GM18519 (cell line): Measurements from ENCODE around the gene SRSF8.

Source experiments
- ATAC-seq: cut with Tn5 transposase; IDR thresholded peaks from one replicate; pipeline ENCODE4 v1.9.1; 2021; ENCODE audit warnings: mild to moderate bottlenecking, moderate library complexity; ENCODE audit not compliant: unreplicated experiment, low FRiP score

The SRSF8 gene

GRCh38 chr11:95067841-95068219 lies 1.1 kb downstream of the SRSF8 start:
- no peak for ATAC-seq

- ATAC-seq = peak; percentile 68
These were observed 1.8 kb downstream of the SRSF8 start for GRCh38 chr11:95068549-95068948.

GRCh38 chr11:95070471-95070870 lies 3.8 kb downstream of the SRSF8 start:
- no peak for ATAC-seq

GRCh38 chr11:95072948-95073347 lies 6.2 kb downstream of the SRSF8 start:
- ATAC-seq = no peak

- no peak for ATAC-seq
These were observed 8.3 kb downstream of the SRSF8 start for GRCh38 chr11:95074792-95075563.

- no peak for ATAC-seq
These were observed 9.7 kb downstream of the SRSF8 start for GRCh38 chr11:95076416-95076815.

GRCh38 chr11:95076981-95077380 lies 10.3 kb downstream of the SRSF8 start:
- no peak for ATAC-seq

- no peak for ATAC-seq
These were observed 11.8 kb downstream of the SRSF8 start for GRCh38 chr11:95078526-95078925.

- ATAC-seq = no peak
These were observed 14.3 kb downstream of the SRSF8 start for GRCh38 chr11:95081010-95081409.

- no peak for ATAC-seq
These were observed 14.7 kb downstream of the SRSF8 start for GRCh38 chr11:95081412-95081811.

GRCh38 chr11:95082576-95083001 lies 15.9 kb downstream of the SRSF8 start:
- ATAC-seq = no peak

- peak; percentile 63 for ATAC-seq
These were observed 17.8 kb downstream of the SRSF8 start for GRCh38 chr11:95084509-95084908.

GRCh38 chr11:95085117-95085816 lies 18.5 kb downstream of the SRSF8 start:
- ATAC-seq = no peak

GRCh38 chr11:95086151-95086550 lies 19.4 kb downstream of the SRSF8 start:
- ATAC-seq = no peak

GRCh38 chr11:95086836-95087570 lies 20.3 kb downstream of the SRSF8 start:
- no peak for ATAC-seq

- ATAC-seq = peak; percentile 14
These were observed 22.4 kb downstream of the SRSF8 start for GRCh38 chr11:95088946-95089619.

- peak; percentile 87 for ATAC-seq
These were observed 23.2 kb downstream of the SRSF8 start, which contains the start of gene ENDOD1 for GRCh38 chr11:95089620-95090542. Gene ENDOD1, plus strand, starts transcription at chr11:95089846. Its CDS starts 82 bp downstream, at chr11:95089928.

- no peak for ATAC-seq
These were observed 25.0 kb downstream of the SRSF8 start for GRCh38 chr11:95091663-95092180.

- ATAC-seq = no peak
These were observed 26.0 kb downstream of the SRSF8 start for GRCh38 chr11:95092549-95093324.
